ENCODE results near the gene ALKBH3. TPM values are rescaled to one million over a fixed set of nuclear protein-coding genes. Genes with fewer than 3 reads are reported as not detected.

Gene ALKBH3
- total RNA-seq, 1 donor from 2014 or later = 27.3 TPM

DNA sequence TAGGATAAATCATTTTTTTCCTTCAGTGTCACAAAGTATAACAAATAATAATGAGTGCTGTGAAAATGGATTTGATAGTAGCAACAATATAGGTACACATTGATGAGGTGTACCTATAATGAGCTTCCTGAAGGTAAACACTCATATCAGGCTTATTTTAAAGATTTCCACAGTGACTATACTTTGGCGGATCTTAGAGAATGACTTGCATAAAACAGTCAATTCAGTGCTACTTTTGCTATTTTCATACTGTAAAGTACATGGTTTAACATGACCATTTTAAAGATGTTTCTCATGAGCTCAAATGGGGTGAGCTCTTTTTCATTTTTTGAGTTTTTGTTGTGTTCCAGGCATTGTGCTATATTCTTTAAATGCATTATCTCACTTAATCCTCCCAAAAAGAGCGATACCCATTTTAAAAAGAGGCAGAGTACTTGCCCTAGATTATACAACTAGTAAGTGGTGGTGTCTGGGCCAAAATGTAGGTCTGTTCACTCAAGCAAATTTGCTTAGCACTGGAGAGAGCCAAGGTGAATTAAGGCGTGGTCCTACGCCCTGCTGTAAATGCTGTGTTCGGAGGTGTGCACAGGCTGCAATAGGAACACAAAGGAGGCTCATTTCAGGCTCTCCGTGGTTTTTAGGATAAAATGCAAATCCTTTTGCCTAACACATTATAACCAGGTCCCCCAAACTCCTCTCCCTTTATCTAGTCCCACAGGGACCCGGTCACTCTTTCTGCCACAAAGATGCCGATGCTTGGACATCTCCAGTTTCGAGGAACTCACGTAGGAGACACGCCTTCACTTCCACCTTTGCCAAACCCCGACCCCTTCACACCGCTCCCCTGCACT, 617 bp upstream of the ALKBH3 start:
- TF ChIP-seq, protein P1, sequence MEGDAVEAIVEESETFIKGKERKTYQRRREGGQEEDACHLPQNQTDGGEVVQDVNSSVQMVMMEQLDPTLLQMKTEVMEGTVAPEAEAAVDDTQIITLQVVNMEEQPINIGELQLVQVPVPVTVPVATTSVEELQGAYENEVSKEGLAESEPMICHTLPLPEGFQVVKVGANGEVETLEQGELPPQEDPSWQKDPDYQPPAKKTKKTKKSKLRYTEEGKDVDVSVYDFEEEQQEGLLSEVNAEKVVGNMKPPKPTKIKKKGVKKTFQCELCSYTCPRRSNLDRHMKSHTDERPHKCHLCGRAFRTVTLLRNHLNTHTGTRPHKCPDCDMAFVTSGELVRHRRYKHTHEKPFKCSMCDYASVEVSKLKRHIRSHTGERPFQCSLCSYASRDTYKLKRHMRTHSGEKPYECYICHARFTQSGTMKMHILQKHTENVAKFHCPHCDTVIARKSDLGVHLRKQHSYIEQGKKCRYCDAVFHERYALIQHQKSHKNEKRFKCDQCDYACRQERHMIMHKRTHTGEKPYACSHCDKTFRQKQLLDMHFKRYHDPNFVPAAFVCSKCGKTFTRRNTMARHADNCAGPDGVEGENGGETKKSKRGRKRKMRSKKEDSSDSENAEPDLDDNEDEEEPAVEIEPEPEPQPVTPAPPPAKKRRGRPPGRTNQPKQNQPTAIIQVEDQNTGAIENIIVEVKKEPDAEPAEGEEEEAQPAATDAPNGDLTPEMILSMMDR (IDR thresholded peaks at IDR 0.05; ENCODE audit: unreplicated experiment) = no peak
- H3K4me3 Mint-ChIP-seq (ENCODE audit: unreplicated experiment) = peak overlapping the region; percentile 94
- no peak for DNase-seq (ENCODE audit: low spot score)
- H3K27ac Mint-ChIP-seq (ENCODE audit: unreplicated experiment) = no peak overlapping the region
- peaks cover 5% of the 10 kb centered on the region for H3K27me3 Mint-ChIP-seq (ENCODE audit: unreplicated experiment)
- peaks cover 6% of the 10 kb centered on the region for H3K36me3 Mint-ChIP-seq (ENCODE audit: low read depth, unreplicated experiment)
- H3K9me3 Mint-ChIP-seq (ENCODE audit: unreplicated experiment) = no peaks in the 10 kb centered on the region
- H3K4me1 Mint-ChIP-seq (ENCODE audit: unreplicated experiment) = peaks cover 28% of the 10 kb centered on the region

GRCh38 chr11:43892851-43893250, 12.2 kb downstream of the ALKBH3 start:
- Mint-ChIP-seq H3K4me1 (ENCODE audit: unreplicated experiment) (no peaks in the 10 kb centered on the region), H3K36me3 (ENCODE audit: low read depth, unreplicated experiment) (peaks cover 37% of the 10 kb centered on the region), H3K9me3 (ENCODE audit: unreplicated experiment) (no peaks in the 10 kb centered on the region), H3K4me3 (ENCODE audit: unreplicated experiment) (no peak overlapping the region), H3K27me3 (ENCODE audit: unreplicated experiment) (no peaks in the 10 kb centered on the region), H3K27ac (ENCODE audit: unreplicated experiment) (no peak overlapping the region)
- DNase-seq (ENCODE audit: low spot score) = no peak
- TF ChIP-seq, protein P1 (IDR thresholded peaks at IDR 0.05; ENCODE audit: unreplicated experiment) = no peak

DNA sequence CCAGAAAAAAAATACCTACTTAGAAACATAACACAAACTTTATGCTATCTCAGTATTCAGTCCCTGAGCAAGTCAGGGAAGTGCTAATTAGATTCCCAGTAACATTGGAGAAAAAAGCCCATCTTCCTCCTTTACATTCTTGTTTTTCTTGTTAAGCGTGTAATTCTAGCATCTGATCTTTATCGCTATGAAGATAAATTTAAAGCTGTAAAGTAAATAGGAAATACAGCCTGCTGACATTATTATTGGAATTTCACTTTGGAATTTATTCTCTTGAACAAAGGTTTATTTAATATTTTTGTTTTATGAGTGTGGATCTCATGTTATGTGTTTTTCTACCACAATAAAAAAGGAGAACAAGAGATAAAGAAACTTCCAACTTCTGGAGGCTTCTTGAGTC, 13.9 kb downstream of the ALKBH3 start:
- peaks cover 54% of the 10 kb centered on the region for H3K36me3 Mint-ChIP-seq (ENCODE audit: low read depth, unreplicated experiment)
- DNase-seq (ENCODE audit: low spot score) = no peak
- no peaks in the 10 kb centered on the region for H3K27me3 Mint-ChIP-seq (ENCODE audit: unreplicated experiment)
- TF ChIP-seq, protein P1 (IDR thresholded peaks at IDR 0.05; ENCODE audit: unreplicated experiment) = no peak
- H3K9me3 Mint-ChIP-seq (ENCODE audit: unreplicated experiment) = no peaks in the 10 kb centered on the region
- H3K27ac Mint-ChIP-seq (ENCODE audit: unreplicated experiment) = no peak overlapping the region
- no peaks in the 10 kb centered on the region for H3K4me1 Mint-ChIP-seq (ENCODE audit: unreplicated experiment)
- no peak overlapping the region for H3K4me3 Mint-ChIP-seq (ENCODE audit: unreplicated experiment)

DNA sequence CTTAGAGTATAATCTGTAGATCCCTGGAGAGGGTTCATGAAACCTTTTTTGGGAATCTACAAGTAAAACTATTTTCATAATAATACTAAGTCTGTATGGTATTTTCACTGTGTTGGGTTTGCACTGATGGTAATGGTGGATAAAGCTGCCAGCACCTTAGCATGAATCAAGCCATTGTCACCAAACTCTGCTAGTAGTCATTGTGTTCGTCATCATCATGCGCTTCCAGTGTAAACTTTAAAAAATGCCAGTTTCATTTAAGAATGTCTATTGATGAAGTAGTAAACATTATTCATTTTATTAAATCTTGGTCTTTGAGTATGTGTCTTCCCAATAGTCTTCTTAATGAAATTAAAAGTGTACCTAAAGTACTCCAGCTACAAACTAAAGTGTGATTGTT, 15.0 kb downstream of the ALKBH3 start:
- no peak overlapping the region for H3K4me3 Mint-ChIP-seq (ENCODE audit: unreplicated experiment)
- no peaks in the 10 kb centered on the region for H3K9me3 Mint-ChIP-seq (ENCODE audit: unreplicated experiment)
- H3K4me1 Mint-ChIP-seq (ENCODE audit: unreplicated experiment) = no peaks in the 10 kb centered on the region
- peaks cover 51% of the 10 kb centered on the region for H3K36me3 Mint-ChIP-seq (ENCODE audit: low read depth, unreplicated experiment)
- no peaks in the 10 kb centered on the region for H3K27me3 Mint-ChIP-seq (ENCODE audit: unreplicated experiment)
- H3K27ac Mint-ChIP-seq (ENCODE audit: unreplicated experiment) = no peak overlapping the region
- TF ChIP-seq, protein P1 (IDR thresholded peaks at IDR 0.05; ENCODE audit: unreplicated experiment) = no peak
- no peak for DNase-seq (ENCODE audit: low spot score)

GRCh38 chr11:43898574-43898973, 17.9 kb downstream of the ALKBH3 start:
- H3K36me3 Mint-ChIP-seq (ENCODE audit: low read depth, unreplicated experiment) = peaks cover 54% of the 10 kb centered on the region
- TF ChIP-seq, protein P1 (IDR thresholded peaks at IDR 0.05; ENCODE audit: unreplicated experiment) = no peak
- no peak overlapping the region for H3K27ac Mint-ChIP-seq (ENCODE audit: unreplicated experiment)
- H3K4me3 Mint-ChIP-seq (ENCODE audit: unreplicated experiment) = peak overlapping the region; percentile 56
- no peaks in the 10 kb centered on the region for H3K4me1 Mint-ChIP-seq (ENCODE audit: unreplicated experiment)
- no peaks in the 10 kb centered on the region for H3K9me3 Mint-ChIP-seq (ENCODE audit: unreplicated experiment)
- no peaks in the 10 kb centered on the region for H3K27me3 Mint-ChIP-seq (ENCODE audit: unreplicated experiment)
- DNase-seq (ENCODE audit: low spot score) = no peak
